Temporal lobe (tissue), 2 donors: ENCODE data around the gene MFN2. TPM values are rescaled to one million over a fixed set of nuclear protein-coding genes. Genes with fewer than 3 reads are reported as not detected.

Experiments used
- small RNA-seq: library from RNA; depleted of rRNA; stranded (forward); fragments of <200 nt; gene quantifications from one replicate; pipeline ENCODE3, GENCODE V24; 2014; ENCODE audit warnings: low replicate concordance
- total RNA-seq: library from RNA; depleted of rRNA; stranded (reverse); fragments of >200 nt; gene quantifications from one replicate; pipeline ENCODE4 v1.2.3, GENCODE V29; 2014

MFN2 gene
- total RNA-seq, 1 donor from 2014 or later: 39.8 TPM

Small RNAs within 50 kb of the gene (small RNA-seq; reads per million reads assigned to genes)
- gene AL096840.1 (not detected), gene MIR6729 (not detected), gene RF00019 (not detected), gene RN7SL649P (not detected)

Other genes with a start within 250 kb of the MFN2 start
- 3.4 TPM for gene AGTRAP, start 244.3 kb upstream of the MFN2 start, total RNA-seq
- gene C1orf167, start 218.3 kb upstream of the MFN2 start, total RNA-seq: not detected
- gene MTHFR, start 174.5 kb upstream of the MFN2 start, total RNA-seq: 20.7 TPM
- gene CLCN6, start 174.3 kb upstream of the MFN2 start, total RNA-seq: 17.2 TPM
- gene NPPA, start 132.7 kb upstream of the MFN2 start, total RNA-seq: 2.5 TPM
- gene NPPB, start 121.5 kb upstream of the MFN2 start, total RNA-seq: not detected
- 12.8 TPM for gene KIAA2013, start 54.0 kb upstream of the MFN2 start, total RNA-seq
- gene PLOD1, start 45.7 kb upstream of the MFN2 start, total RNA-seq: 18.7 TPM
- gene MIIP, start 39.1 kb downstream of the MFN2 start, total RNA-seq: 23.8 TPM
- gene TNFRSF8, start 82.9 kb downstream of the MFN2 start, total RNA-seq: not detected
- gene TNFRSF1B, start 186.5 kb downstream of the MFN2 start, total RNA-seq: 2.0 TPM
- 52.1 TPM for gene VPS13D, start 249.6 kb downstream of the MFN2 start, total RNA-seq